ENCODE results near the gene SLC37A3. TPM values are rescaled to one million over a fixed set of nuclear protein-coding genes. Genes with fewer than 3 reads are reported as not detected.
A peak's percentile ranks its signal among the peaks of the same experiment; 100 is the strongest.
"Not testable (repeated sequence)": the region's sequence is repeated elsewhere in the genome, so short reads cannot be mapped to it uniquely, and the experiment has no call there.

The SLC37A3 gene
- total RNA-seq: 8.0 TPM

DNA sequence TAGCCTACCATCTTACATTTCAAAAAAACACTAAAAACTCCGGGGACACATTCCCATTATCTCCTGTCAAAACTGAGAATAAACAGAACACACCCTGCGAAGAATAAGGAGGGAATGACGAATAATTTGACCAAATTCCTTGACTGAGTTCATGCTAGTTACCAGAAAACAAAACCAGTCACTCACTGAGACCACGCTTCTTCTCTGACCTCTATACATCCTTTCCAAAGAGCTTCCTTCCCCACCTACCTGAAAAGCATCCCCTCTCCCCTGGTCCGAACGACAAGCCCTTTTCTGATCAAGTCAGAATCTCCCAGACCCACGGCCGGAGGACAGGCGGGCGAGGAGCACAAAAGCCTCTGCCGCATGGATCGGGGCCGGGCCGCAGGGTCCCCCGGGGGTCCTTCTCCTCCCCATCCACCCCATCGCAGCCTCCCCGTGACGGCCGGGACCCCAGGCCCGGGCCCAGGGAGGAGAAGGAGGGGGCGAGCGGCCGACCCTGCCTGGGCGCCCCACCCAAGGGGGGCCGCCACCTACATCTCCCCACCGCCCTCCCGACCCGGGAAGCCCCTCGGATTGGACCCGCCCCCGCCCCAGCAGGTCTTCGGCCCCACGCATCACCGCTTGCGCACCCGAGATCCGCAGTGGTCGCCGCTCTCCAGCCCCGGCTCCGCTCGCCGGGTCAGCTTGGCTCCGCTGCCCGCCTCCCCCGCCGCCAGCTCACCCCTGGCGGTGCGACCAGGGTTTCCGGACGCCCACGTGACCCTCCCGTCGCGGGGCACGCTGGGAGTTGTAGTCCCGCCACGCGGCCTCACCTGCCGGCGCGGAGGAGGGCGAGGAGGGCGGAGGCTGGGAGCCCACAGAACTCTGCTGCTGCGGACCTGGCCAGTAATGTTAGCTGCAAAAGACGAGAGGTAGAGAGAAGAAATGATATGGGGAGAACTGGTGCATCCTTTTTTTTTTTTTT, at the start of gene SLC37A3:
Gene SLC37A3, minus strand, starts transcription at position 747 of the 967 bp plus-strand sequence. CDS start 16,004 bp downstream, outside the sequence.
- DNase-seq (ENCODE audit: low spot score) (peak; percentile 89), ATAC-seq (peak; percentile 100)

DNA sequence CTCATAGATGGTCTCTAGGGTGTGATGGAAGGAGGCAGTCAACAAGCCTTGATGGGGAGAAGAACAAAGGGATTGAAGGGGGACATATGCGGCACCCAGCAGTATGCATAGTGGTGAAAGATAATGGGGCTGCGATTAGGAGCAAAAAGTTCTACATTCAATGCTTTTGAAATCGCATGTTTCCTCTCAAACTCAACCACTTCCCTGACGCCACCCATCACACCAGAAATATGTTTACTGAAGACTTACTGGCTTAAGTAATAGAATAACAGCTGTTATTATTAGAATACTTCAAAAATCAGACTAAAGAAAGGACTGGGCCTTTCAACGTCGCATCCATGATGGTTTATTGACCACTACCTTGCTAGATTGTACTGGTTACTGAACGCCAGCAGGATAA, 49.5 kb upstream of the SLC37A3 start:
- ATAC-seq: no peak
- no peak for DNase-seq (ENCODE audit: low spot score)

DNA sequence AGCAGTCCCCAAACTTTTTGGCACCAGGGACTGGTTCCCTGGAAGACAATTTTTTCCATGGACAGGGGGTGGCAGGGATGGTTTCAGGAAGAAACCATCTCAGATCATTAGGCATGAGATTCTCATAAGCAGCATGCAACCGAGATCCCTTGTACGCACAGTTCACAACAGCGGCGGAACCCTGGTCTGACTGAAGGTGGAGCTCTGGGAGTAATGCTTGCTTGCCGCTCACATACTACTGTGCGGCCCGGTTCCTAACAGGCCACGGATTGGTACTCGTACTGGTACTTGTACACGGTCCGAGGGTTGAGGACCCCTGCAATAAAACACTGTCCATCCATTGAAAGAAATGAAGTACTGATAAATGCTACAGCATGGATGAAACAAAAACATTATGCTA, 48.1 kb upstream of the SLC37A3 start:
- ATAC-seq: no peak

GRCh38 chr7:140441519-140441918, 43.2 kb upstream of the SLC37A3 start:
- ATAC-seq (no peak), DNase-seq (ENCODE audit: low spot score) (no peak)

More for the DNA sequence above, 48.1 kb upstream of the SLC37A3 start:
- no peak for DNase-seq (ENCODE audit: low spot score)

DNA sequence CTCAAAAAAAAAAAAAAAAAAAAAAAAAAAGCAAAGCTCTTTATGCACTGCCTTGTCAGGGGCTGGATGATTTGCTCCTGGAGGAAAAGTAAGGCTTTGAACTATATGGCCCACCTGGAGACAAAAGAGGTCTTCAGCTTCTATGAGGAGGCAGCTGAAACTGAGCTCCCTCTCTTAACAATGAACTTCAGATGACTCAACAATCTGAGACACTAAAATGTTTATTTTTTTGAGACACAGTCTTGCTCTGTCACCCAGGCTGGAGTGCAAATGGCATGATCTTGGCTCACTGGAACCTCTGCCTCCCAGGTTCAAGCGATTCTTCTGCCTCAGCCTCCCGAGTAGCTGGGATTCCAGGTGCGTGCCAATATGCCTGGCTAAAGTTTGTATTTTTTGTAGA, 42.3 kb upstream of the SLC37A3 start:
- no peak for DNase-seq (ENCODE audit: low spot score)

GRCh38 chr7:140439359-140439758, 41.0 kb upstream of the SLC37A3 start:
- DNase-seq (ENCODE audit: low spot score) (no peak), ATAC-seq (no peak)

More for the DNA sequence above, 42.3 kb upstream of the SLC37A3 start:
- no peak for ATAC-seq

- DNase-seq (ENCODE audit: low spot score) (no peak), ATAC-seq (no peak)
Observed at GRCh38 chr7:140435252-140435895, 37.0 kb upstream of the SLC37A3 start.

GRCh38 chr7:140433396-140433795, 35.1 kb upstream of the SLC37A3 start:
- ATAC-seq (no peak), DNase-seq (ENCODE audit: low spot score) (no peak)

DNA sequence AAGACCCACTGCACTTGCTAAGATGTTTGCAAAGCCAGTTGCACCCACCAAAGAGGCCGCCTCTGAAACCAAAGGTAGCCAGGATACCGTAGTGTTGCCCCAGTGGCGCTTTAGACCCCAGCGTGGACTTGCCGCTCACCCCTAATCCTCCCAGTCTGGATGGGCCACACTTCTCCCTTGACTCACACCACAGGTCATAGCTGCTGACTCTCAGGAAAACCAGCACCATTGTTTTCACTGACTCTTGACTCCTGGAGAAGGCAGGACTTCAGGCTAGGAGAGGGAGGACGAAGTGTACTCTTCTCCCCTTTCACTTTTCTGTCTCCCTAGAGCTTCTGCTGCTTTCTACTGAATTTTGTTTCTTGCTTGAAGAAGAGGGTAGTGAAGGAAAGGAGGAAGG, 27.8 kb upstream of the SLC37A3 start:
- ATAC-seq (peak; percentile 31), DNase-seq (ENCODE audit: low spot score) (no peak)

- DNase-seq (ENCODE audit: low spot score) (no peak), ATAC-seq (peak; percentile 34)
Observed at GRCh38 chr7:140425718-140426117, 27.4 kb upstream of the SLC37A3 start.

- ATAC-seq (no peak), DNase-seq (ENCODE audit: low spot score) (no peak)
Observed at GRCh38 chr7:140423501-140423900, 25.2 kb upstream of the SLC37A3 start.

DNA sequence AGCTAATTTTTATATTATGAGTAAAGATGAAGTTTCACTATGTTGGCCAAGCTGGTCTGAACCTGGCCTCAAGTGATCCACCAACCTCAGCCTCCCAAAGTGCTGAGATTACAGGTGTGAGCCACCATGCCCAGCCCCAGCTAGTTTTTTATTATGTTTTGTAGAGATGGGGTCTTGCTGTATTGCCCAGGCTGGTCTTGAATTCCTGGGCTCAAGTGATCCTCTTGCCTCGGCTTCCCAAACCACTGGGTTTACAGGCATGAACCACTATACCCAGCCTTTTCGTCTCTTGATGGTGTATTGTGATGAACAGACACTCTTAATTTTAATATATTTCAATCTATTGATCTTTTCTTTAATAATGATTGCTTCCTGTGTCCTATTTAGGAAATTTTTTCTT, 23.2 kb upstream of the SLC37A3 start:
- no peak for DNase-seq (ENCODE audit: low spot score)
- ATAC-seq: no peak

GRCh38 chr7:140418653-140419052, 20.3 kb upstream of the SLC37A3 start:
- DNase-seq (ENCODE audit: low spot score) (no peak), ATAC-seq (no peak)

- DNase-seq (ENCODE audit: low spot score); ATAC-seq: not testable (repeated sequence)
Observed at GRCh38 chr7:140418156-140418472, 19.8 kb upstream of the SLC37A3 start.

DNA sequence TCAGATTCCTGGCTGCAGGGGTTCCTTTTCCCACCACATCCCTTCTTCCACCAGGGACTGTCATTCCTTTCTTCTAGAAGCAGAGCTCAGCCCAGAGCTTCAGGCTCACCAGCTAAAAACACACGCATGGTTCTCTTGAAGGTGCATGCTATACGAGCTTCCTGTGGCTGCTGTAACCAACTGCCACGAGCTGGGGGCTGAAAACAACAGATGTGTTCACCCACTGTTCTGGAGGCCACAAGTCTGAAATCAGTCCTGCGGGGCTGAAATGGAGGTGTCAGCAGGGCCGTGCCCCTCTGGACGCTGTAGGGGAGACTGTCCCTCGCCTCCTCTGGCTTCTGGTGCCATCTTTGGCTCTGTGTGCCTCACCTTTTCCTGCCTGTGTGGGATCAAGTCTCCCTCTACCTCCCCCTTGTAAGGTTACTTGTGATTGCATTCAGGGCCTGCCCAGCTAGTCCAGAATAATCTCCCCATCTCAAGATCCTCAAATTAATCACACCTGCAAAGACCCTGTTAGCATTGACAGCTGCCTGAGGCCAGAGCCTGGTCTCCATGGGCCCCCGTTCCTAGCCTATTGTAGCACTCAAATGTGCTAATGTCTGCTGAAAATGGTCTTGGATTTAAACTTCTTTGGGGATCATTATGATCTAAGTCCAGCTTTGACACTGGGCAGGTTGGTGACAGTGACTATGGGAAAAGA, 19.3 kb upstream of the SLC37A3 start:
- DNase-seq (ENCODE audit: low spot score): no peak
- ATAC-seq: no peak

- no peak for DNase-seq (ENCODE audit: low spot score)
- ATAC-seq: no peak
Observed at GRCh38 chr7:140416560-140416959, 18.2 kb upstream of the SLC37A3 start.

- not testable (repeated sequence) for ATAC-seq; DNase-seq (ENCODE audit: low spot score)
Observed at GRCh38 chr7:140415816-140416215, 17.5 kb upstream of the SLC37A3 start.

DNA sequence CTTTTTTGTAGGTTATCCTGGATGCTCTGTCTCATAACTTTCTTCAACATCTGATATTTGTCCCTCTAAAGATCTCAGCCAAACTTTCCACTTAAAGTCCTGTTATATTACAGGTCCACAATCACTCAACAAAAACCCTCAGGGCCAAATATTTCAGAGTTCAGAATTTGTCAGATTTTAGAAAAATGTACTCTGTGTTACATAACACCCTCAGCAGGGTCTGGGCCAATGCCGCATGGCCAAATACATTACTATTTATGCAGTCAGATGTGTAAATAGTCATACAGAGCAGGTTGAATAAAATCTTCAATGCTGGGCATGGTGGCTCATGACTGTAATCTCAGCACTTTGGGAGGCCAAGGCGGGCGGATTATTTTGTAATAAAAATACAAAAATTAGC, 17.0 kb upstream of the SLC37A3 start:
- no peak for DNase-seq (ENCODE audit: low spot score)
- ATAC-seq: no peak

DNA sequence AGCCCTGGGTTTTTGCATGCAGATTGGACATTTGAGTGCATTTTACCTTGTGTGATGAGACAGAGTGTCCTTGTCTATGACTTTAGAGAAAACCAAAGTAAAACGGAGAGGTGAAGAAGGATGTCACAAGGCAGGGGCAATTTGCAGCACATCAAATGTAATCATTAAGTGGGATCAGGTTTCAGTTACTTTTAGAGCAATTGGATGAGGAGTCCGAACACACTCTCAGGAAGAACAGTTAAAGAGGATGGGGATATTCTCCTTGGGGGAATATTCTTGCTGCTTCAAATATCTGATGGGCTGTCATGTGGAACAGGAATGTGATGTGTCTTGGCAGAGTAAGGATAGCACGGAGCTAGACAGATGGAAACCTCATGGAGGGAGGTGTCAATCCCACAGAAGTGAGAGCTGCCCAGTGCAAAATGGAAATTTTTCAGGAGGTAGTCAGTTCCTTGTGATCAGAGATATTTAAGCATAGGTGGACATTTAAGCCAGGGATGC, 6.3 kb upstream of the SLC37A3 start:
- ATAC-seq: no peak
- no peak for DNase-seq (ENCODE audit: low spot score)

DNA sequence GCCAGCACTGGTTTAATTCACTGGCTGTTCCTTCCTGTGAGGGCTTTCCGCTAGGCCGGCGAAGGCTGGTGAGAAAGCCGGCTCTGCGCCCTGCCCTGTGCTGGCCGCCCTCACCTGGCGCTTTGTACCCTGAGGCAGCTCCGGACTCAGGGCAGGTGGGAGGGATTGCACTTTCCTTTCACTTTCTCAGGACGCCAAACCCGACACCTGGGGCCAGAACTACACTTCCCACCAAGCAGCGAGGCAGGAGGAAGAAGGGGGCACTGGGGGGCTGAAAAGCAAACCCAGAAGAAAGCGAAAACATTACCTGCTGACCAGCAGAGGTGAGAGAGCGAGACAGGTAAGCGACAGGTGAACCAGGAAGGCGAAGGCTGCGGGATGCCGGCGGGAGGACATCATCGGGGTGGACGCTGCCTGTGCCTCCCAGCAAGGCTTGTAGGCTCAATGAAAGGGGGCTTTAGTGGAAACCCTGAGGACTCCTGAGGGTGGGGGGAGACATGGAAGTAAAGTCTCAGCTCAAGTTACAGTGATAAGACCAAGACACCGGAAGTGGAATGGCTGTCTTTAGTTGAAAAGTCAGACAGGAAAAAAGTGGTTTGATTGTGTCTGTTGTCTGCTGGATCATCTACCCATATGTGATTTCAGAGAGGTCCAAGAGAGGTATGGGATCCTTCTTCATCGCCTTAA, 5.7 kb upstream of the SLC37A3 start, which contains the start of gene RAB19:
Gene RAB19, plus strand, starts transcription at position 181 of the 687 bp plus-strand sequence. CDS start 3,589 bp downstream, outside the sequence.
- DNase-seq (ENCODE audit: low spot score) (peak; percentile 62), ATAC-seq (peak; percentile 97)
